Breast epithelium (tissue), 3 donors: Measurements from ENCODE around the gene FARP1.

Experiments used
- POLR2A ChIP-seq: fragments of 450-650 bp; IDR thresholded peaks from one replicate; pipeline ENCODE4 v1.6.1; 2016; ENCODE audit warnings: antibody characterized with exemption, mild to moderate bottlenecking, moderate library complexity
- POLR2AphosphoS5 ChIP-seq, 3 donors: sonication (generic); formaldehyde crosslinking; IDR thresholded peaks; one replicate each; pipeline ENCODE4 v1.6.1; 2017; ENCODE audit warnings: antibody characterized with exemption in 3 of 3
- TF ChIP-seq, protein P1 (sequence below), 3 donors: fragments of 450-650 bp; IDR thresholded peaks; one replicate each; pipeline ENCODE4 v1.5.1; 2016 to 2017; ENCODE audit warnings: antibody characterized with exemption in 3 of 3, mild to moderate bottlenecking in 3 of 3, moderate library complexity in 3 of 3

DNA sequence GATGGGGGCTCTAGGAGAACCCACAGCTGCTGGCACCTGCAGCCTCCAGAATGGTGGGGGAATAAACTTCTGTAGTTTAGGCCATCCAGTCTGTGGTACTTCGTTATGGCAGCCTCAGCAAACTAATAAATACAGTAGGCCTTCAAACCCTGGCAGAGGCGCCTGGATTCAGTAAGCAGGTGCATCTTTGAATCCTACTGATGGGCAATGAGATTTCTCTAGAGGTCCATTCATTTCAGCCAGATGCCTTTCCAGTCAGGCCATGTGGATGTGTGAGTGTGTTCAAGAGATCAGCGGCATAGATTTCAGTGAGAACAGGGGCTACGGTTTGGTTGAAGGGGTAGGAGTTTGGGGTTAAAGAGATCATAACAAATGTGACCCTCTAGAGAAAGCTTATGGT lies 217.7 kb downstream of the FARP1 start:
- TF ChIP-seq POLR2AphosphoS5 (IDR thresholded peaks at IDR 0.05), result no peak
- TF ChIP-seq, protein P1, sequence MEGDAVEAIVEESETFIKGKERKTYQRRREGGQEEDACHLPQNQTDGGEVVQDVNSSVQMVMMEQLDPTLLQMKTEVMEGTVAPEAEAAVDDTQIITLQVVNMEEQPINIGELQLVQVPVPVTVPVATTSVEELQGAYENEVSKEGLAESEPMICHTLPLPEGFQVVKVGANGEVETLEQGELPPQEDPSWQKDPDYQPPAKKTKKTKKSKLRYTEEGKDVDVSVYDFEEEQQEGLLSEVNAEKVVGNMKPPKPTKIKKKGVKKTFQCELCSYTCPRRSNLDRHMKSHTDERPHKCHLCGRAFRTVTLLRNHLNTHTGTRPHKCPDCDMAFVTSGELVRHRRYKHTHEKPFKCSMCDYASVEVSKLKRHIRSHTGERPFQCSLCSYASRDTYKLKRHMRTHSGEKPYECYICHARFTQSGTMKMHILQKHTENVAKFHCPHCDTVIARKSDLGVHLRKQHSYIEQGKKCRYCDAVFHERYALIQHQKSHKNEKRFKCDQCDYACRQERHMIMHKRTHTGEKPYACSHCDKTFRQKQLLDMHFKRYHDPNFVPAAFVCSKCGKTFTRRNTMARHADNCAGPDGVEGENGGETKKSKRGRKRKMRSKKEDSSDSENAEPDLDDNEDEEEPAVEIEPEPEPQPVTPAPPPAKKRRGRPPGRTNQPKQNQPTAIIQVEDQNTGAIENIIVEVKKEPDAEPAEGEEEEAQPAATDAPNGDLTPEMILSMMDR (IDR thresholded peaks at IDR 0.05), result no peak
- TF ChIP-seq POLR2A, result no peak
